NCI-H2196 (cell line): Measurements from ENCODE around the gene VAV2.

Experiments
- DNase-seq: peaks from one replicate; lab custom pipeline; 2025; ENCODE audit not compliant: unreplicated experiment; lab: John Stamatoyannopoulos, UW

Gene VAV2

DNA sequence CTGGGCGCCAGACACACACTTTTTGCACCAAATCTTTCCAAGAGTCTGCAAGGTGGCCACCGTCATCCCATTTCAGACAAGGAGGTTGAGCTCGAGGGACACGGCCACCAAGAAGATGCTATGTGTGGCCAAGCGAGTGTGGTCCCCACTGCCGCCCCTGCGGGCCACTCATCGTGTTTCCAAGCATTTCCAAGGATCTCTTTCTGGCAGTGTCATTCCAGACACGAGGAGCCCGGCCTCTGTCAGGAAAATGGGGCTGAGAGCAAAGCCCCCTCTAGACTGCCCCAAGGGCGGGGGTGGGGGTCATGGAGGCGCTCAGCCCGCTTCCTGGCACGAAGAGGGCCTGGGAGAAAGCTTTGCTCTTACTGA is 10.6 kb downstream of the VAV2 start:
- DNase-seq, result no peak

DNA sequence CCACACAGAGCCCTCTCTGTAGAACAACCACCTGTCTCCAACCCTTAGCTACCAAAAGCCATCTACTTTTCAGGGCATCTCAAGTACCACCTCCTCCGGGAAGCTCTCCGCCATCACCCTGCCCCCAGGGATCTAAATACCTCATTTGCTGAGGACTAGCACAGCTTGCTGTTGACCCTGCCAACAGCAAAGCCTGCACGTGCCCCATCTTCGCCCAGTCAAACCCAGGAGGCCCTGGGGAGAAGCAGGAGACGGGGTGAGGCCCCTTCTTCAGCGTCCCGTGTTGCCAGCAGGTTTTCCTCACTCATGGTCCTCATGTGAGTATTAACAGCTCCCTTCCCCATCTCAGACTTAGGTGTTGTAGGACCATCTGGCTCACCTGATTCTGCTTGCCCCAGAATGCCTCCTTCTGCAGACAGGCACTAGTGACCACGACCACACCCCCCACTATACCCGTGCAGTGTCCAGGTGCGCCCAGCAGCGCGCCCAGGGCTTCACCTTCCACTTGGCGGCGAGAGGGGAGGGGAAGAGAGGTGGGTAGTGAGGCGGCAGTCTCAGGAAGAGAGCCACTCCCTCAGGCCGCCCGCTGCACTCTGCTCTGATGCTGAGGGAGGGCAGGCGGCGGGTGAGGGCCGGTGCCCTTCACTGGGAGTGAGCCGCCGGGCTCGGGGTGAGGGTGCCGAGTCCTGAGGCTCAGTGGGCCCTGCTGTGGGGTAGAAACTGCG is 11.1 kb downstream of the VAV2 start:
- no peak for DNase-seq

DNA sequence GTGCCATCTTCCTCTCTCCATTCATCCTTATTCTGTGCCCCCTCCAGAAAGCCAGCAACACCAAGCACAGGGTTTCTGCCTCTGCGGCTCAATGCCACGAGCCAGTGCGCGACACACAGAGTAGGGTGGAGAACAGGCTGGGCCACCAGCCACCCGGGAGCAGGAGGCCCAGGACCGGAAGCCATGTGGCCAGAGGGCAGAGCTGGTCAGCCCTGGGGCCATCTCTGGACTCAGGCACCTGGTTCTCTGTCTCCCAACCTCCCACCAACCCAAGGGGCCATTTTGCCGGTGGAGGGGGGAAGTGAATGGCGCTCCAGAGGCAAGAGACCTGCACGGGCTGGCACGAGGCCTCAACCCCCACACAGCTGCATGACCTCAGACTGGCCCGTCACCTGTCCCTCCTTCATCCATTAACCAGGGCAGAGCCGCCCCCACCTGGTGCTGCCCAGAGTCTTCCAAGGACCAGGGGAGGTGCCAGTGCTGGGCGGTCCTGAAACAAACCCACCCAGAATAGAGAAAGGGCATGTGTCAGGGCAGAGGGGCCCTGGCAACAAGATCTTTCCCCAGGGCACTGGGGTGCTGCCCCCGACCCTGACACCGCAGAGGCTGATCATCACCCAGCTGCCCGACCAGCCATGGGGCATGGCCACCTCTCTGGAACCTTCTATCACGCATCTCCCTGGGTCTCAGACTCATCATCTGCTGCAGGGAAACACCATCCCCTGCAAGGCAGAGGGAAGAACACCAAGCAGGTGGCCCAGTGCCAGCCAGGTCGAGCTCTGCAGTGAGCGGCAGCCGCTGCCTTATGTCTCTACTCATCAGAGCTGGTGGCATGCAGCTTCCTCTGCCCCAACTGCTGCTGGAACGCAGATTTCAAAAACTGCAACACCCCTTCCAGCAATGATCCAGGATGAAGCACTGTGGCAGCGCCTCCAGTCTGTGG is 11.9 kb downstream of the VAV2 start:
- DNase-seq, result no peak

DNA sequence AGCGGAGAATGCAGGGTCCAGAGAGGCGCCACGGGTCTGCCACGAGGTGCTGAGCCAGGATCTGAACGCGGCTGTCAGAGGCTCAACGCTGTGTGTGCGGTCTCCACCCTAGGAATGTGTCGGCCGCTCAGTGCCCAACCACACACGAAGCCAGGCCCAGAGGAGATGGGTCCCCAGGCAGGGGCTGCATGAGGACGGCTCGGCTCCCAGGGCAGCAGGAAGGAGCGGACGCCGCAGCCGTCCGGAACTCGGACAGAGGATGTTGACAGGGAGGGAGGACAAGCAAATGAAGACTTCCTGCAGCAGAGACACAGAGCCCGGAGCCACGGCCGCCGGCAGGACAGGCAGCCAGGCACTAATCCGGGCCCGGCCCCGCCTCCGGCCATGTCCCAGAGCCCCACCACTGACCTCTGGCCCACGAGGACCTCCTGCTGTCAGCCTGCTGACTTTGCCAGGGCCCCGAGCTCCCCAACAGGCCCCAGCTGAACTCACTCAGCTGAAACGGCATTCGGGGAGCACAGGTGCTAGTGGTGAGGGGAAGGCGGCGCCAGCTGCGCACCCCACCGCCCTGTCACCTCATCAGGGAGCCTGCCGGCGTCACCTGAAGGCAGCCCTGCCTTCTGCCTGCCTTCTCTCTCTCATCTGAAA is 12.7 kb downstream of the VAV2 start:
- no peak for DNase-seq

DNA sequence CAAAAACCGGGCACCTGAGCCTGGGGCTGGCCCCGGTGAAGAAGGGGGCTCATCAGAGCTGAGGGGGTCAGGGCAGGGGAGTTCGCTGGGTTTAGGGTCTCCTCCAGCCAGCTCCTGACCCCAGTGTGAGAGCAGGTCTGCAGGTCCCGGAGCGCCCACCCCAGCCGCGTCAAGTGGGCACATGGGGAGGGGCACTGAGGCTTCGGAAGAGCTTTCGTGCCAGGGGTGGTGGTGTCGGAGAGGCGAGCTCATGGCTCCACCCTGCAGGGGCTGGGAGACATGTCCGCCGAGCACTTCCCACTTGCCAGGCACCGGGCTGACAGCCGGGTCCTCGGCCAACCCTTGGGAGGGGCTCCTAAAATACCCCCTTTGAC is 13.2 kb downstream of the VAV2 start:
- DNase-seq, result no peak

DNA sequence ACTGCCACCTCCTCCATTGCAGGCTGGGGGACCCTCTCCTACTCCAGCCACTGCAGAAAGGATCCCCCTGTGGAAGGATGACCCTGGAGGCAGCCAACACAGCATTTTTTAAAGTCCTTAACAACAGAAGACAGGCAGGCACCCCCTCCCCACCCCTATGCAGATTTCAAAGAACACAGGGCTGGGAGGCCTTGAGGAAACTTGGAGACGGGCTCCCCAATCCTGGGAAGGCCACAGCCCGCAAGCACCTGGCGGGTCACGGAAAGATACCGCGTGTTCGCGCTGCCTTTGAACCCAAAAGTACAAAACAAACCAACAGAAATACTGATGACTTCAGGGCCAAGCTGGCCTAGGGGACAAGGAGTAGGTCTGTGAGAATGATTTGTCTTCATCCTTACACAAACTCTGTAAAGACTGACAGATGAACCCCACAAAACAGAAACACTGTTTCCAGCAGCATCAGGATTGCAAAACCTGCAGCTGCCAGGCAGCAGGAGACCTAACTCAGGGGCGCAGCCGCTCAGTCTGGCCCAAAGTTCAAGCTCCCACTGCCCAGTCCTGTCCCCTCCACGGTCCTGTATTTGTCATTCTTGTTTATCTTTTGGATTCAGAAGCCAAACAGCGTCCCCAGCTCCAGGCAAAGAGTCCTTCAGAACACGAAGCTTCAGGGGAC is 13.8 kb downstream of the VAV2 start:
- no peak for DNase-seq

DNA sequence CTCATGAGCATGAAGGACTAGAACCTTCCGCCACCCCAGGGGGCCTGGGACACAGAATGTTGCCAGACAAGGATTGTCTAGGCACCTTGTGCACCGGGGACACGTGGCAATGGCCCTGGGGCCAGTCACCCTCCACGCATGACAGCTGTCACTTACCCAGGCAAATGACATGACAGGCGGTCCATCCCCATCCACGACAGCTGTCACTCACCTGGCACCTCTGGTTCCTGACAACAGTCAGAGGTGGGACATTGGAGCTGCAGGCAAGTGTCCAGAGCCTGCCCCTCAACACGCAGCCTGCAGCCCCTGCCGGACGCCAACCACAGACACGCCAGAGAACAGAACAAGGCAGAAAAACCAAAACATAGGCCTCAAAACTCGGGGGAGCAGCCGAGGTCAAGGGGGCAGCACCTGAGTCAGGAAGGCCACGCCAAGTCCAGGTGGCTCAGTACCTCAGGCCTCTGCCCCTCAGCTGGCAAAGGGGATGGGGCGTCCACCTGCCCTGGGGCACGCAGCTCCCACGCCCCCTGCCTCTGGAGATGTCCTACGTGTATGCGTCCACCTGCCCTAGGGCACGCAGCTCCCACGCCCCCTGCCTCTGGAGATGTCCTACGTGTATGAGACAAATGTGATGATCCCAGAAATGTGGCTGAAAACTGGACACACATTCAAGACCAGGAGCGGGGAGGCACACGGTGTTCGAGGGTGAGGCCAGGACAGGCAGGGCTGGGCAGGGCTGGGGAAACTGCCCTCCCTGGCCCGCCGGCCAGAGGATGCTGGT is 14.5 kb downstream of the VAV2 start:
- no peak for DNase-seq

DNA sequence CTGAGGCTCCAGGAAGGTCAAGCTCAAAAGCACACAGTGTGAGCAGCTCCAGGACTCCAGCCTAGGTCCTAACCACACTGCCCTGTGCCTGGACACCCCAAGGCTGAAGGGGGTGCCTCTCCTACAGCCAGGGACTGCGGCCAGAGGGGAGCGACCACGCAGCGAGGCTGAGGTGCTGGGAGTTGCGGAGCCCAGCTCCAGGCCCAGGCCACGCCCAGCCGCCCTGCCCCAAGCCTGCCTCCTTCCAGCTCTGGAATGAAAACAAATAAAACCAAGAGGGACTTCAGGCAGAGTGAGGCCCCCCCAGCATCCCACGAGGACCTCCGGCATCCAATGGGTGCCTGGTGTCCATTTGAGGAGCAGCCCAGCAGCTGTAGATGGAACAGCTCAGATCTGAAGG is 15.2 kb downstream of the VAV2 start:
- DNase-seq, result no peak

DNA sequence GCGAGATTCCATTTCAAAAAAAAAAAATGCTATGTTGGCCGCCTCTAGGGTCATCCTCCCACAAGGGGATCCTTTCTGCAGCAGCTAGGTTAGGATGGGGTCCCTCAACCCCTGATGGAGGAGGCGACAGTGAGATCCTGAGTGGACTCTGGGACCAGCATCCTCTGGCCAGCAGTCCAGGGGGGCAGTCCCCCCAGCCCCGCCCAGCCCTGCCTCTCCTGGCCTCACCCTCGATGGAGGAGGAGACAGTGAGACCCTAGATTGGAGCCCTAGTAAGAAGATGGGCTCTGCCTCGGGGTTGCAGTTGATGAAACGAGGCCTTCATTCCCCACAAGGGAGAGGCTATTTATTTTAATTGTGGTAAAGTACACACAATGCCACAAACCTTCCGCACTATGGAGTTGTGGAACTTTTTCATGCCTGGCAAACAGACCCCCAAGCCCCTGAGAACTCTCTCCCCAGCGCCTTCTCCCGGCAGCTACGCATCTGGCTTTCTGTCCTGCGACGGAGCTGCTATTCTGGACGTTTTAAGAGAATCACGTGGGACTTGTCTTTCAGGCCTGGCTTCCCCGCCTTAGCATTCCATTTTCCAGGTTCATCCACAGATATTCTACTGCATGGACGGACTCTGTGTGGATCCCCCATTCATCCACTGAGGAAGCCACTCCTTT is 15.8 kb downstream of the VAV2 start:
- no peak for DNase-seq

DNA sequence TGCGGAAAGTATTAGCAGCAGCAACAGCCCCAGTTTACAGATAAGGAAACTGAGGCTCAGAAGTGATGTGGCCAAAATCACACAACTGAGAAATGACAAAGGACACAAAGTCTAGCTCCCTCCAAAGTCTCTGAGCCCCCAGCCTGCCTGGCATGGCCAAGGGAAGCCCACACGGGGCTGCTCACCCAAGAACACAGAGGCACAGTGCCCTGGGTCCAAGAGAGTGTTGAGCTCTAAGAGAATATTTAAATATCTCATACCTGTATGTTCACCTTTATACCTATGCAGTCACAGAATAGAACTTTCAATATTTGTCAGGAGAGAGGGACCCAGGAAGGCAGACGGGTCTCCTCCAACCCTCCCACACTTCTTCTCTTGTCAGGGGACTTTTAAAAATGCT is 16.6 kb downstream of the VAV2 start:
- DNase-seq, result no peak

DNA sequence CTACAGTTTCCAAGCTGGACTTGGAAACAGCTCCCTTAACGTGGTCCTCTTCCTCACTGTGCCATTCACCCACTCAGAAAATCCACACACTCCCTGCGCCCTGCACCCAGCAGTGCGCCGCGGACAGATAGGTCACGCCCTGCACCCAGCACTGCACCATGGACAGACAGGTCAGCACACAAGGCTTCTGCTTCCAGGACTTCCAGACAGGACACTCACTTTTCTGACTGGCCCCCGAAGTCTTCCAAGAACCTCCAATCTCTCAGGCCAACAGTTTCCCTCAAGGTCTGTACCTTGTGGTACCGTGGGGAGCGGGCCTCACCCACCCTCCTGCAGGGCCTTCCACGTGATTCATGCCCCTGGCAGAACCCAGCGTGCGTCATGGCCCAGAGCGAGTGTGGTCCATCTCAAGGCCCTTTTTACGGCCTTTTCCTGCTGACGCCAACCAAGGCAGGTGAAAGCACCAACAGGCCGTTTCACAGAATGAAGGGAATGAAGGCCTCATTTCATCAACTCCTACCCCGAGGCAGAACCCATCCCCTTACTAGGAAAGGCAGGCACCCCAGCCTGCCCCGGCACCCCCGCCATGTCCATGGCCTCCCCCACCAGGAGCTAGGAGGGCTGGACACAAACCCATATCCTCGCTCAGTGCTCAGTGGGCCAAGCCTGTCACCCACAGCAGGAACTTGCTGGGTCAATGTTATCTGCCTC is 17.3 kb downstream of the VAV2 start:
- DNase-seq, result no peak

DNA sequence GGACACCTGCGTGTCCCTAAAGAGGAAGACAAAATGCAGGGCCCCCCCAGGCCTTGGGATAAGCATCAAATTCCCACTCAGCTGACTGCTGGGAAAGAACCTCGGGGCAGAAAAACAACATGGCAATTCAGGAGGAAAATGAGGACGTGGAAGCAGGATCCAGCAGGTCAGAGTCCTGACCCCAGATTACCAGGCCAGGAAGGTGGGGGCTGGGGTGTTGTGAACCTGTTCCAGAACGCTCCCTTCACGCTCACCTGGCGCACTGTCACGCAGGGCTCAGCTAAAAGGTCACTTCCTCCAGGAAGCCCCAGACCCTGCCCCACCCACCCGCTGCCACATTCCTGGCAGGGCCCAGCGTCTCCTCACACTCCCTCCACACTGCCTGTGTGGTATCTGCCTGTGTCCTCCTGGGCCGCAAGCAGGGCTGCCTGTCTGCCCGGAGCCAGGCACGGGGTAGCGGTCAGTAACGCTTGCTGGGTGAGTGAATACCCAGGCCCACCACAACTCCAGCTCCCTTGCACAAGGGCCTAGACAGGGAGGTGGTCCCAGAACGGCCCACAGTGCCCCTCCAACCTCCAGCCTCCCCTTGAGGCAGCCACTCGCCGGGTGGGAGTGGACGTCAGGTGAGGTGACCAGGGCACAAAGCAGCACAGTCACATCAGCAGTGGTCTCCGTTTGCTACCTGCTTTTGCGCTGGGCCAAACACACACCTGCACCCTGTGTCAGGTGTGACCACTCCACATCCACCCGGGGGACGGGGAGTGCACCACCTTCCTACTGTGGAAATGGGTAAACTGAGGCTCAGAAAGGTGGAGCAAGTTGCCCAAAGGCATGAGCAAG is 18.1 kb downstream of the VAV2 start:
- DNase-seq, result no peak

DNA sequence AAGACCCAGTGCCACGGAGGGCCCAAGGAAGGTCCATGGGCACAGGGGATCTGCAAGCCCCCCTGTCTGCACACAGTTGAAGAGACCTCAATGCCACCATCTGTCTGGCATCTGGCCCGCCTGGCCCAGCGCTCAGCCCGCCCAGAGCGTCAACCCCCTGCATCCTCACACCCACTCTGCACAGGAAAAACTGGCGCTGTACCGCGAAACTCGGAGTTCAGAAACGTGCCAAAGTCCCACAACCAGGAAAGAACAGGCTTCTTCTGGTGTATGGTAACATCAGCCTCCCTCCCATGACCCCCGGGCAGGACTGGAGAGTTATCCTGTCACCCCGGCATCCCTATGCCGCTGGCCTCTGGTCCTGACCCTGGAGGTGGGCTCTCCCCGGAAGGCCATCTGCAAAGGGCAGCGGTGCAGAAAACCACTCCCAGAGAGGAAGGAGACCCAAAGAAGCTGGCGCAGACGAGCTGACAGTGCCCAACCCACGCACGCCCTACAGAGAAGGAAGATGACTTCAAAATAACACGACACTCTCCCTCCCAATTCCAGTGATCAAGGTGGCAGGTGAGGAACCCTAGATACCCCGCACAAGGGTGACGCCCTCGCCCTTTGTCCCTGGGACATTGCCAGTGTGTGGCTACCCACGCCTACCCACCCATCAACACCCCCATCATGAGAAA is 18.9 kb downstream of the VAV2 start:
- no peak for DNase-seq

DNA sequence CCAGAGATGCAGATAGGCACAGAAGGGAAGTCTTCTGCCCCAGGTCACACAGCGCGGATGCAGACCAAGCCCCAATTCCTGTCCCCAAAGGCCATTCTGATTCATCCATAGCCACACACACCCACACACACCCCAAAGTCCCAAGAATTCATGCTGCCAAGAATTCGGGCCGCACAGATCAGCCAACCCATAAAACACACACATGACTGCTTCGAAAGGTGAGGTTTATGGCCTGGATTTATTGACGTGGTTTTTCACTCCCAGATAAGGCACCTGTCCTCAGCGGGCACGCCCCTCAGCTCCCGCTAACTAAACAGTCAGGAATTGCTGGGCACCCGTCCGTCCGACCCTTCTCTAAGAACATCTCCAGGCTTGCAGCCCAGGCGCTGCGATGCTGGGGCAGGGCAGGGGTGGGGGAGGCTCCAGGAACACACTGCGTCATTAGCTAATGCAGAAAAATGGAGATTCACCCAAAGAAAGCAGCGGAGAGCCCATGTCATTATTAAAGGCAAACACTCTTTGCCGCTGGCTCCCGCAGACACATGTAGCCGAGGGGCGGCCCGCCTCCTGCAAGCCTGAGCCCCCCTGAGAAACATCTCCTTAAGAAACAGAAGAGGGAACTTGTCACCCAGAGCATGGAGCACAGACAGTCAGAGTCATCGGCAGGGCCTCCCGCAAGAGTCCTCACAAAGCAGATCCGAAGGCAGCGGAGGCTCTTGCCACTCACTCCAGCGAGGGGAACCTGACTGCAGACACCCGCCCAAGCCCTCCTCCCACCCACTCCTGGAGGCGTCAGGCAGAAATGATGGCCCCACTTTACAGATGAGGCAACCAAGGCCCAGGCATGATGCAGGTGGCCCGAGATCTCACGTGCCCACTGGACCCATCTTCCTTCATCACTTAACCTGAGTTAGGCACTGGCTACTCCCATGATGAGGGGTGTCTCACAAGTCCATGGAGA is 19.9 kb downstream of the VAV2 start:
- DNase-seq, result peak; percentile 19

DNA sequence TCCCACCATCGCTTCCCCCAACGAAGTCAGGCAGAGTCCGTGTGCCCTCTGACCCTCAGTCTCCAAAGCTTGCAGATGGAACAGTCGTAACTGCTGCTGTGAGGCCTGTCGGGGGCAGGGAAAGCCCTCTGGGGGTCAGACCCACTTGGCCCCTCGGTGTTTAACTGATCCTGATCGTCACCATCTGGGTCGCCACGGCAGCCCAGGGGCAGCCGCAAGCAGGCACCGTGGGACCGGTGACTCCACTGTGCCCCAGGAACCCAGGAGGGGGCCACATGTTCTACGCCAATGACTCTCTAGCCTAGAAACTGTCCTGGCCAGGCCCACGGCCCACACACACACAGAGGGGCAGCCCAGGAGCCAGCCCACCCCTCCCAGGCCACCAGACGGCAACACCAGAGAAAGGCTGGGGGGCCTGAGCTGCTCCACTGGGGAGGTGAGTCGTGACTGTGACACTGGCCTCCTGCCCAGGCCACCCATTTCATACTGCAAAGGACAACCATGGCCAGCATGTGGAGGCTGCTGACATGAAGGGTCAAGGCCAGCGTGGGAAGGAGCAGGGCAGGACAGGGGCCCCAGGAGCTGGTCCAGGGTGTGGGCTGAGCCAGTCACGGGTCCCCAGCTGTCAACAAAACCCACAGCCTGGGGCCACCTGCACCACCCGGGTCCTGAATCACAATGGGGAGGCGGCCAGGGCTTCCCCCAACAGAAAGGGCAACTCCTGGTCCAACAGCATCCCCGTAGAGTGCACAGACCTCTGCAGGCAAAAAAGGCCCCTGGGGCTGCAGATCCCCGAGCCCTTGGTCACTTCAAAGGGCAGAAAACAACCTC is 20.8 kb downstream of the VAV2 start:
- DNase-seq, result no peak

DNA sequence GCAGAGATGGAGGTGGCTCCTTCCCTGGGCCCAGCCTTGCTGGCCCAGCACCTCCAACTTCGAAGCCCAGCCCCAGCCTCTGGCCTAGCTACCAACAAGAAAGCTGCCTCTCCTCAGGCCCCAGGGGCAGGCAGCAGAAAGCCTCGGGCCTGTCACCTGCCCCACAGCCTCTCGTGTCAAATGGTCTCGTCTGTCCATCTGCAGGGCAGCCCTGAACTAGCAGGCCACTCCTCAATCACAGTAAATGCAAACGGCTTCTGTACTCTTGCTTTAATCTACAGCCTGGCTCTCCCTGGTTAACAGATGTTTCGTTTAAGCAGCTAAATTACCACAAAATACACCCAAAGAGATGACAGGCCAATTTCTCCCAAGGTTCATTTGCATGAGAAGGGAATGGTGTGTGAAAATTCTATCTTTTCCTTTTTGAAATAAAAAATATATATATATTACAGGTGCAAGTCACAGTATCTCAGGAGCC is 21.5 kb downstream of the VAV2 start:
- DNase-seq, result no peak
